ENCODE results near the gene PNMA1. TPM values are rescaled to one million over a fixed set of nuclear protein-coding genes. Genes with fewer than 3 reads are reported as not detected.

The PNMA1 gene
- total RNA-seq, 1 donor from 2014 or later: 59.0 TPM

DNA sequence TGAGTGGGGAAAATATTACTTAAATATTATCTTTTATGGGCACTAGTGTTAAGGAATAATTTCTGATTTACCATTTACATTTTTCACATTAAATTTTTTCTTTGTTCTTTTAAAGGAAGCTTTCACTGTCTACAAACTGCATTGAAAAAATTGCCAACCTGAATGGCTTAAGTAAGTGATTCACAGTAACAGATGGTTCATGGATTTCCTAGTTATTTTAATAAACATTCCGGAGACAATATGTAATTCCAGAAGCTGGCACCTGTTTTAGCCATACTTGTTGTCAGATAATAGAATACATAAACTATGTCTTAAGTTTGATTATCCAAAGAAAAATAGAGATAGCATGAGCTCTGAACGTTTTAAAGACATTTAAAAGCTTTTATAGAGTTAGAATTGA lies 52.3 kb downstream of the PNMA1 start:
- TF ChIP-seq CTCF (IDR thresholded peaks at IDR 0.05; ENCODE audit: unreplicated experiment): no peak
- Mint-ChIP-seq H3K36me3 (ENCODE audit: insufficient read depth) (peaks cover 14% of the 10 kb centered on the region), H3K9me3 (ENCODE audit: low read depth) (peaks cover 4% of the 10 kb centered on the region), H3K27me3 (no peaks in the 10 kb centered on the region), H3K4me3 (ENCODE audit: low read depth) (no peak overlapping the region), H3K4me1 (ENCODE audit: low read depth) (peaks cover 18% of the 10 kb centered on the region), H3K27ac (no peak overlapping the region)
- no peak for DNase-seq (ENCODE audit: low spot score, unreplicated experiment)

Small RNAs within 50 kb of the gene (microRNA-seq; reads per million reads assigned to microRNA genes)
- not detected for gene MIR4505 (ENCODE audit: borderline number of aligned reads, unreplicated experiment)

Other genes starting within 250 kb of the PNMA1 start
- gene RIOX1, start 223.5 kb downstream of the PNMA1 start, total RNA-seq: 15.3 and 16.5 TPM in 2 replicates
- gene ACOT1, start 177.2 kb downstream of the PNMA1 start, total RNA-seq: 4.0 and 5.2 TPM in 2 replicates
- 0.50 and 0.51 TPM in 2 replicates for gene HEATR4, start 155.4 kb downstream of the PNMA1 start, total RNA-seq
- 13.5 and 14.5 TPM in 2 replicates for gene ACOT2, start 145.2 kb downstream of the PNMA1 start, total RNA-seq
- 1.3 and 1.5 TPM in 2 replicates for gene ACOT4, start 122.5 kb downstream of the PNMA1 start, total RNA-seq
- gene ACOT6, start 101.9 kb downstream of the PNMA1 start, total RNA-seq: not detected in 2 replicates
- gene DNAL1, start 69.4 kb downstream of the PNMA1 start, total RNA-seq: 27.7 and 29.9 TPM in 2 replicates
- 6.9 and 11.0 TPM in 2 replicates for gene PTGR2, start 137.4 kb upstream of the PNMA1 start, total RNA-seq
- gene ZNF410, start 172.5 kb upstream of the PNMA1 start, total RNA-seq: 49.9 and 53.3 TPM in 2 replicates
- gene FAM161B, start 235.7 kb upstream of the PNMA1 start, total RNA-seq: 3.4 and 3.7 TPM in 2 replicates
- 20.8 and 22.9 TPM in 2 replicates for gene COQ6, start 235.9 kb upstream of the PNMA1 start, total RNA-seq

All from progenitor cell of endocrine pancreas (in vitro differentiated cells).